ENCODE results near the gene ADO. TPM values are rescaled to one million over a fixed set of nuclear protein-coding genes. Genes with fewer than 3 reads are reported as not detected.

Gene ADO
- total and polyA plus RNA-seq, 10 of the 15 experiments (the other 5 are each of a cell fraction or from before 2014, with no cell fraction given) = 4.3 to 44.6 (median 18.7) TPM

DNA sequence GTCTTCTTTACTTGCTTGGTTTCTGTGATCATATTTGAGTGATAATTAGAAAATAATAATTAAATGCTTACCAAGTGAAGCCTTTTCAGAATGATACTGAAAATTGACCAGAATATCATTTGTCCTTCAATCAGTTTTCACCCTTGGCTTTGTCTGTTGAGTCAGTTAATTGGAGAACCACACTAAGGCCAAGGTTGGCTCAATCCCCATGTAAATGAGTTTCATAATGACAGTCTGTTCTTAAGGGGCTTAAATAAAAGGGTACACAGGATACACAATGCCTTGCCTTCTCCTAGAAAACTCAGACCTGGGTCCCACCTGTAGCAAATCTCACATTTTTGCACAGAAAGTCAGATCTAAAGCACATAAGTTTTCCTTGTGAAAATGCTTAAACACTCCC, 42.9 kb downstream of the ADO start:
- DNase-seq (ENCODE audit: low read depth, low spot score) (no peak), ATAC-seq (no peak), FAIRE-seq (no peak)
- Histone ChIP-seq H4K20me1 (ENCODE audit: control insufficient read depth, insufficient read depth) (no peaks in the 10 kb centered on the region), H3K9ac (ENCODE audit: control insufficient read depth, insufficient read depth, low read length) (no peak overlapping the region), H3K27me3 (replicated peaks in 1 of 2; ENCODE audit: control insufficient read depth in 2 of 2, insufficient read depth in 2 of 2, low read length in 1 of 2) (no peaks in the 10 kb centered on the region), H3K4me1 (ENCODE audit: control insufficient read depth, insufficient read depth, low read length) (peaks cover 20% of the 10 kb centered on the region), H3K27ac (ENCODE audit: control insufficient read depth, insufficient read depth) (no peak overlapping the region), H2AFZ (ENCODE audit: control insufficient read depth, low read depth, low read length) (no peak overlapping the region), H3K4me2 (ENCODE audit: control insufficient read depth, insufficient read depth) (no peak overlapping the region), H3K9me3 (replicated peaks; ENCODE audit: control insufficient read depth, insufficient read depth, low read length) (peaks cover 9% of the 10 kb centered on the region), H3K4me3 (no peak overlapping the region), H3K36me3 (ENCODE audit: control insufficient read depth in 2 of 2, insufficient read depth in 2 of 2, low read length in 1 of 2) (no peaks in the 10 kb centered on the region), H3K79me2 (ENCODE audit: control insufficient read depth, insufficient read depth, low read length) (no peaks in the 10 kb centered on the region)
- ChIA-PET RAD21 (ENCODE audit: unreplicated experiment) (no interaction called here), SMC1A (ENCODE audit: uncharacterized antibody, unreplicated experiment) (no interaction called here), POLR2A (no interaction called here), CTCF (interaction anchor here (1.1 kb wide), 1 partner anchor 311 kb away, joined by 3 read pairs; no protein-coding TSS in a partner anchor)
- intact Hi-C loops (cut with micrococcal nuclease; ENCODE audit: unreplicated experiment) = no loop called here
- no peak for TF ChIP-seq SMAD1 (IDR thresholded peaks at IDR 0.05; ENCODE audit: low read depth, partially characterized antibody)
- TF ChIP-seq FOXK2 (IDR thresholded peaks at IDR 0.05) = no peak
- TF ChIP-seq POU2F2 (IDR thresholded peaks at IDR 0.05; ENCODE audit: borderline replicate concordance, low read depth, low read length) = 0 out of 3 replicates have a peak, but pooled peaks have one; percentile 45
- TF ChIP-seq KDM1A (IDR thresholded peaks at IDR 0.05; ENCODE audit: borderline replicate concordance) = no peak
- TF ChIP-seq DPF2 (IDR thresholded peaks at IDR 0.05) = no peak
- TF ChIP-seq REST (IDR thresholded peaks at IDR 0.05; ENCODE audit: low read depth, low read length) = no peak
- TF ChIP-seq JUND (IDR thresholded peaks at IDR 0.05; ENCODE audit: low read depth, low read length) = no peak
- peak; percentile 67; the same call in 1 of the 2 replicates for TF ChIP-seq CBX5 (IDR thresholded peaks at IDR 0.05; ENCODE audit: low read depth)
- no peak for TF ChIP-seq CBX3 (IDR thresholded peaks at IDR 0.05; ENCODE audit: borderline replicate concordance, low read depth)
- no peak for TF ChIP-seq IRF3 (IDR thresholded peaks at IDR 0.05)
- BruUV-seq (replicated peaks) = no TSS peak
- in situ Hi-C loops (cut with MboI) = no loop called here
